Large intestine (tissue), 3 donors: ENCODE data around the gene TMEM129. TPM values are rescaled to one million over a fixed set of nuclear protein-coding genes. Genes with fewer than 3 reads are reported as not detected.

Experiments
- DNase-seq, 2 donors: peaks; one replicate each; pipeline versions ENCODE4 v3.0.0 to v3.0.0-alpha.2; 2013
- H3K27ac ChIP-seq: one replicate; pipeline ENCODE4 v1.5.1; 2013; ENCODE audit warnings: low read length
- H3K27me3 ChIP-seq: 2 replicates; pipeline ENCODE4 v1.6.1; 2013; ENCODE audit warnings: low read length; ENCODE audit not compliant: control insufficient read depth, insufficient read depth
- H3K36me3 ChIP-seq: 2 replicates; pipeline ENCODE4 v1.6.1; 2013; ENCODE audit warnings: low read length; ENCODE audit not compliant: control insufficient read depth, insufficient read depth
- H3K4me1 ChIP-seq: one replicate; pipeline ENCODE4 v1.6.1; 2013; ENCODE audit warnings: low read length; ENCODE audit not compliant: control insufficient read depth, insufficient read depth
- H3K4me3 ChIP-seq: one replicate; pipeline ENCODE4 v1.5.1; 2013; ENCODE audit warnings: low read length
- H3K9me3 ChIP-seq: one replicate; pipeline ENCODE4 v1.6.1; 2013; ENCODE audit warnings: mild to moderate bottlenecking, low read depth, low read length, moderate library complexity; ENCODE audit not compliant: control insufficient read depth
- WGBS: methylation state at CpG from one replicate; pipeline ENCODE4 v1.1.5; 2013; ENCODE audit warnings: low lambda C conversion rate; ENCODE audit not compliant: insufficient coverage; 5-methylcytosine and 5-hydroxymethylcytosine counted together
- polyA plus RNA-seq: library from polyadenylated mRNA; unstranded; fragments of 120-200 nt; gene quantifications from one replicate; pipeline ENCODE4 v1.2.1, GENCODE V29; 2013

TMEM129 gene
- polyA plus RNA-seq, 1 donor: 29.5 TPM

- Histone ChIP-seq H3K4me1 (peaks cover 23% of the 10 kb centered on the region), H3K36me3 (peaks cover 30% of the 10 kb centered on the region), H3K27me3 (no peaks in the 10 kb centered on the region), H3K9me3 (no peaks in the 10 kb centered on the region), H3K27ac (no peak overlapping the region), H3K4me3 (peak overlapping the region; percentile 54)
- no CpG with 5 or more reads among the region's 61 CpGs for WGBS
- DNase-seq: peak in 1 of 2 donors; percentile 18
Observed at GRCh38 chr4:1721666-1722550, 785 bp upstream of the TMEM129 start.

GRCh38 chr4:1720163-1720983 lies 750 bp downstream of the TMEM129 start:
- peak overlapping the region; percentile 75 for H3K4me3 ChIP-seq
- WGBS: no CpG with 5 or more reads among the region's 79 CpGs
- peak in 1 of 2 donors; percentile 74 for DNase-seq
- peaks cover 35% of the 10 kb centered on the region for H3K36me3 ChIP-seq
- H3K4me1 ChIP-seq: peaks cover 23% of the 10 kb centered on the region
- no peaks in the 10 kb centered on the region for H3K27me3 ChIP-seq
- peak overlapping the region; percentile 78 for H3K27ac ChIP-seq
- no peaks in the 10 kb centered on the region for H3K9me3 ChIP-seq

GRCh38 chr4:1718095-1718850 lies 2.9 kb downstream of the TMEM129 start:
- Histone ChIP-seq H3K9me3 (no peaks in the 10 kb centered on the region), H3K4me3 (no peak overlapping the region), H3K27ac (no peak overlapping the region), H3K4me1 (peaks cover 30% of the 10 kb centered on the region), H3K36me3 (peaks cover 31% of the 10 kb centered on the region), H3K27me3 (no peaks in the 10 kb centered on the region)
- WGBS: no CpG with 5 or more reads among the region's 31 CpGs
- DNase-seq: no peak

GRCh38 chr4:1717129-1718094 lies 3.7 kb downstream of the TMEM129 start:
- Histone ChIP-seq H3K9me3 (no peaks in the 10 kb centered on the region), H3K27ac (no peak overlapping the region), H3K27me3 (no peaks in the 10 kb centered on the region), H3K4me3 (no peak overlapping the region), H3K4me1 (peaks cover 23% of the 10 kb centered on the region), H3K36me3 (peaks cover 31% of the 10 kb centered on the region)
- DNase-seq: no peak
- no CpG with 5 or more reads among the region's 32 CpGs for WGBS

GRCh38 chr4:1716065-1716945 lies 4.8 kb downstream of the TMEM129 start:
- peaks cover 31% of the 10 kb centered on the region for H3K36me3 ChIP-seq
- no peak overlapping the region for H3K27ac ChIP-seq
- no CpG with 5 or more reads among the region's 15 CpGs for WGBS
- no peaks in the 10 kb centered on the region for H3K9me3 ChIP-seq
- H3K27me3 ChIP-seq: no peaks in the 10 kb centered on the region
- H3K4me1 ChIP-seq: peaks cover 17% of the 10 kb centered on the region
- no peak for DNase-seq
- no peak overlapping the region for H3K4me3 ChIP-seq

- peaks cover 24% of the 10 kb centered on the region for H3K4me1 ChIP-seq
Observed at GRCh38 chr4:1715002-1715758, 5.9 kb downstream of the TMEM129 start.

GRCh38 chr4:1714303-1715001 lies 6.7 kb downstream of the TMEM129 start:
- no peak for DNase-seq
- peaks cover 20% of the 10 kb centered on the region for H3K4me1 ChIP-seq
- no CpG with 5 or more reads among the region's 9 CpGs for WGBS
- H3K4me3 ChIP-seq: no peak overlapping the region
- H3K36me3 ChIP-seq: peaks cover 37% of the 10 kb centered on the region
- no peak overlapping the region for H3K27ac ChIP-seq
- H3K27me3 ChIP-seq: no peaks in the 10 kb centered on the region
- no peaks in the 10 kb centered on the region for H3K9me3 ChIP-seq

More at GRCh38 chr4:1715002-1715758, 5.9 kb downstream of the TMEM129 start:
- Histone ChIP-seq H3K27ac (peak overlapping the region; percentile 15), H3K36me3 (peaks cover 34% of the 10 kb centered on the region), H3K4me3 (no peak overlapping the region), H3K27me3 (no peaks in the 10 kb centered on the region), H3K9me3 (no peaks in the 10 kb centered on the region)
- no peak for DNase-seq
- no CpG with 5 or more reads among the region's 16 CpGs for WGBS
